22Rv1 (cell line): ENCODE data around the gene C4orf36.
"Not testable (repeated sequence)": the region's sequence is repeated elsewhere in the genome, so short reads cannot be mapped to it uniquely, and the experiment has no call there.

ENCODE experiments used
- H3K27ac ChIP-seq: fragments of 450-650 bp; 2 replicates; pipeline ENCODE4 v1.5.1; 2017
- CTCF ChIP-seq: fragments of 450-650 bp; IDR thresholded peaks from 2 replicates; pipeline ENCODE4 v1.5.1; 2017; ENCODE audit warnings: mild to moderate bottlenecking
- ZFX ChIP-seq: fragments of 450-650 bp; IDR thresholded peaks from 2 replicates; pipeline ENCODE4 v1.6.1; 2017; ENCODE audit warnings: antibody characterized with exemption, borderline replicate concordance

Gene C4orf36

GRCh38 chr4:86894455-86894854, 2.2 kb upstream of the C4orf36 start:
- no peak for TF ChIP-seq CTCF
- no peak for TF ChIP-seq ZFX
- H3K27ac ChIP-seq, result no peak overlapping the region

- peak overlapping the region; percentile 89; the same call in 1 of the 2 replicates for H3K27ac ChIP-seq
- TF ChIP-seq CTCF (no peak), ZFX (no peak)
Observed at GRCh38 chr4:86893136-86893535, 914 bp upstream of the C4orf36 start.

- TF ChIP-seq CTCF, result no peak
- no peak for TF ChIP-seq ZFX
- H3K27ac ChIP-seq, result peak overlapping the region; percentile 89
Observed at GRCh38 chr4:86892636-86892960, 376 bp upstream of the C4orf36 start.

GRCh38 chr4:86890790-86891189, 1.4 kb downstream of the C4orf36 start:
- TF ChIP-seq CTCF (no peak), ZFX (no peak)
- peak overlapping the region; percentile 89 for H3K27ac ChIP-seq

GRCh38 chr4:86879641-86880040, 12.6 kb downstream of the C4orf36 start:
- TF ChIP-seq ZFX (no peak), CTCF (no peak)
- H3K27ac ChIP-seq, result no peak overlapping the region

- TF ChIP-seq ZFX, result no peak
- no peak for TF ChIP-seq CTCF
- H3K27ac ChIP-seq, result no peak overlapping the region
Observed at GRCh38 chr4:86878640-86879039, 13.6 kb downstream of the C4orf36 start.

GRCh38 chr4:86876894-86877685, 15.1 kb downstream of the C4orf36 start:
- TF ChIP-seq ZFX (no peak), CTCF (no peak)
- H3K27ac ChIP-seq, result no peak overlapping the region

- not testable (repeated sequence) for H3K27ac ChIP-seq
Observed at GRCh38 chr4:86875436-86875835, 16.8 kb downstream of the C4orf36 start.
